Ishikawa (cell line): Measurements from ENCODE around the gene ADARB1.

Experiments
- CEBPB ChIP-seq: IDR thresholded peaks from 2 replicates; pipeline ENCODE4 v1.6.1; 2012
- EGR1 ChIP-seq: IDR thresholded peaks from 2 replicates; pipeline ENCODE4 v1.6.1; 2012
- EP300 ChIP-seq: IDR thresholded peaks from 2 replicates; pipeline ENCODE4 v1.6.1; 2012; ENCODE audit warnings: borderline replicate concordance
- FOXM1 ChIP-seq: IDR thresholded peaks from 2 replicates; pipeline ENCODE4 v1.6.1; 2012; ENCODE audit warnings: low read depth, borderline replicate concordance
- NFIC ChIP-seq: IDR thresholded peaks from 2 replicates; pipeline ENCODE4 v1.6.1; 2012
- RAD21 ChIP-seq: IDR thresholded peaks from 2 replicates; pipeline ENCODE4 v1.6.1; 2012; ENCODE audit warnings: low read depth
- TAF1 ChIP-seq: IDR thresholded peaks from 2 replicates; pipeline ENCODE4 v1.6.1; 2012; ENCODE audit warnings: low read depth, mild to moderate bottlenecking
- TEAD4 ChIP-seq: IDR thresholded peaks from 2 replicates; pipeline ENCODE4 v1.6.1; 2012
- TF ChIP-seq, protein P1 (sequence below): IDR thresholded peaks from 2 replicates; pipeline ENCODE4 v1.6.1; 2012
- TF ChIP-seq, protein P2 (sequence below): IDR thresholded peaks from 2 replicates; pipeline ENCODE4 v1.6.1; 2012; ENCODE audit warnings: low read depth, mild to moderate bottlenecking

GRCh38 chr21:45186709-45187108 lies 112.3 kb downstream of the ADARB1 start:
- TF ChIP-seq TAF1: no peak
- TF ChIP-seq RAD21: no peak
- TF ChIP-seq FOXM1: no peak
- TF ChIP-seq EP300: no peak
- TF ChIP-seq, protein P1, sequence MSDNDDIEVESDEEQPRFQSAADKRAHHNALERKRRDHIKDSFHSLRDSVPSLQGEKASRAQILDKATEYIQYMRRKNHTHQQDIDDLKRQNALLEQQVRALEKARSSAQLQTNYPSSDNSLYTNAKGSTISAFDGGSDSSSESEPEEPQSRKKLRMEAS: no peak
- TF ChIP-seq TEAD4: no peak
- TF ChIP-seq, protein P2, sequence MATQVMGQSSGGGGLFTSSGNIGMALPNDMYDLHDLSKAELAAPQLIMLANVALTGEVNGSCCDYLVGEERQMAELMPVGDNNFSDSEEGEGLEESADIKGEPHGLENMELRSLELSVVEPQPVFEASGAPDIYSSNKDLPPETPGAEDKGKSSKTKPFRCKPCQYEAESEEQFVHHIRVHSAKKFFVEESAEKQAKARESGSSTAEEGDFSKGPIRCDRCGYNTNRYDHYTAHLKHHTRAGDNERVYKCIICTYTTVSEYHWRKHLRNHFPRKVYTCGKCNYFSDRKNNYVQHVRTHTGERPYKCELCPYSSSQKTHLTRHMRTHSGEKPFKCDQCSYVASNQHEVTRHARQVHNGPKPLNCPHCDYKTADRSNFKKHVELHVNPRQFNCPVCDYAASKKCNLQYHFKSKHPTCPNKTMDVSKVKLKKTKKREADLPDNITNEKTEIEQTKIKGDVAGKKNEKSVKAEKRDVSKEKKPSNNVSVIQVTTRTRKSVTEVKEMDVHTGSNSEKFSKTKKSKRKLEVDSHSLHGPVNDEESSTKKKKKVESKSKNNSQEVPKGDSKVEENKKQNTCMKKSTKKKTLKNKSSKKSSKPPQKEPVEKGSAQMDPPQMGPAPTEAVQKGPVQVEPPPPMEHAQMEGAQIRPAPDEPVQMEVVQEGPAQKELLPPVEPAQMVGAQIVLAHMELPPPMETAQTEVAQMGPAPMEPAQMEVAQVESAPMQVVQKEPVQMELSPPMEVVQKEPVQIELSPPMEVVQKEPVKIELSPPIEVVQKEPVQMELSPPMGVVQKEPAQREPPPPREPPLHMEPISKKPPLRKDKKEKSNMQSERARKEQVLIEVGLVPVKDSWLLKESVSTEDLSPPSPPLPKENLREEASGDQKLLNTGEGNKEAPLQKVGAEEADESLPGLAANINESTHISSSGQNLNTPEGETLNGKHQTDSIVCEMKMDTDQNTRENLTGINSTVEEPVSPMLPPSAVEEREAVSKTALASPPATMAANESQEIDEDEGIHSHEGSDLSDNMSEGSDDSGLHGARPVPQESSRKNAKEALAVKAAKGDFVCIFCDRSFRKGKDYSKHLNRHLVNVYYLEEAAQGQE: no peak
- TF ChIP-seq CEBPB: no peak
- TF ChIP-seq NFIC: no peak
- no peak for TF ChIP-seq EGR1
